Amygdala (tissue), 56 donors: ENCODE measurements around the gene RPSA.
"Not testable (repeated sequence)": the region's sequence is repeated elsewhere in the genome, so short reads cannot be mapped to it uniquely, and the experiment has no call there.

Source experiments
- DNase-seq, 56 donors: peaks; one replicate each; lab custom pipeline; 2025; lab: John Stamatoyannopoulos, UW

Gene RPSA

GRCh38 chr3:39388153-39388552 lies 18.4 kb upstream of the RPSA start:
- DNase-seq = no peak

DNA sequence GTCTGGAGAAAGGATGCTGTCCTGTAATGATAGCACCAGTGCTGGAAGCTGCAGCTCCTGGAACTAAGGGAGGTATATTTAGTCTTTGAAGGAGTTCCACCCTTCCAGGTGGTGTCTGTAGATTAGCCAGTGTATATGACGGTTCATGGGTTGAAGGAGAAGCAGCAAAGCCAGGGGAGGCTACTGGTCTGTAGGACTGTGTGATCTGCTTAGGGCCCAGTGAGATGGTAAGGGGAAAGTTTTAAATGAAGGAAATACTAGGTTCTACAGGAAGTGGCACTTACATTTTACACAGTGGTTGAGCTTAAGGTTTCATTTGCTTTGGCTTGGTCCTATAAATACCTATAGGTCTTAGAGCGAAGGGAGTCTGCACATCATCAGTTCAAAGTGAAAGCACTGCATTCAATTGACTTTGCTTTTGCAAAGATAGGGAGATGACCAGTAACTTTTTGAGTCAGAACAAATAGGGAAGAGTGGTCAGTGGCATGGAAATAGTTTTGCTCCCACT lies 17.7 kb upstream of the RPSA start:
- no peak for DNase-seq

DNA sequence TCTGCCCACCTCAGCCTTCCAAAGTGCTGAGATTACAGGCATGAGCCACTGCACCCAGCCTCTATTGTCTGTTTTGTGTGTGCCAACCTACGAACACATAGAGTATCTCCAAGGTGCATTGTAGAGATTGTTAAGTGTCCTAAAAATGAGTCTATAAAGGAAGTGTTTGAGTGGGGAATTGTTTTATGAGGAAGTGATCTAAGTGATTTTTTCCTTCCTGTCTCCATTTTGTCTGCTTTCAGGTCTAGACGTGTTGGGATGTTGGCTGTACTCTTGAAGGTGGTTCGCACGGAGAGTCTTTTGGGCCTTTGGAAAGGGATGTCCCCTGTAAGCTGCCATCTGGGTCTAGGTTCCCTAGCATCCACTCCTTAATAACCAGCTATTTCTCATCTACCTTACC lies 16.3 kb upstream of the RPSA start:
- no peak for DNase-seq

- no peak for DNase-seq
These were observed 9.8 kb upstream of the RPSA start for GRCh38 chr3:39396690-39397089.

GRCh38 chr3:39398700-39399099 lies 7.8 kb upstream of the RPSA start:
- DNase-seq = no peak

- no peak for DNase-seq
These were observed 4.5 kb upstream of the RPSA start for GRCh38 chr3:39401983-39402382.

DNA sequence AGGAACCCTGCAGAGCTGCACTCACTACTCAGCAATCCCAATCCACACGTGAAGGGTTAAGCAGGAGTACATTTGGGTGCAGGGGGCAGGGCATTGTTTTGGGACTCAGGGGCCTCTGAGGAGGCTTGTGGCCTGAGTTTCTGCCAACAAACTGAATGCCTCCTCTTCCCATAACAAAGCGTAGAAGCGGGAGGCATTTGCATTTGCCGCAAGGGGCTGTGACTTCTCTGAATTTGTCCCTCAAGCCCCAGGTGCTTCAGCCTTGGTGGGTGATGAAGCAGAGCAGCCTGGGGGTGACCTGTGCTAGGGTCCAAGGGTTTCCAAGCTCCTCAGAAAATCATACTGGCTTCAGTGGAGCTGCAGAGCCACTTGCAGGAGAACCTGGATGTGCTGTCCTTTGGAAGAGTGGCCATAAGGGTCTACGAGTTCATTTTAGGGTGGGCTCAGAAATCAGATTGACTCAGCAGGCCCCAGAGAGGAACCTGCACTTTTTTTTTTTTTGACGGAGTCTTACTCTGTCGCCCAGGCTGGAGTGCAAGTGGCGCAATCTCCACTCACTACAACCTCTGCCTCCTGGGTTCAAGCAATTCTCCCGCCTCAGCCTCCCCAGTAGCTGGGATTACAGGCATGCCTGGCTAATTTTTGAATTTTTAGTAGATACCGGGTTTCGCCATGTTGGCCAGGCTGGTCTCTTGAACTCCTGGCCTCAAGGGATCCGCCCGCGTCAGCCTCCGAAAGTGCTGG lies 1.4 kb upstream of the RPSA start:
- no peak for DNase-seq

- DNase-seq = no peak
These were observed 693 bp upstream of the RPSA start for GRCh38 chr3:39405687-39406367.

- DNase-seq = no peak
These were observed 724 bp downstream of the RPSA start for GRCh38 chr3:39407259-39407629.

DNA sequence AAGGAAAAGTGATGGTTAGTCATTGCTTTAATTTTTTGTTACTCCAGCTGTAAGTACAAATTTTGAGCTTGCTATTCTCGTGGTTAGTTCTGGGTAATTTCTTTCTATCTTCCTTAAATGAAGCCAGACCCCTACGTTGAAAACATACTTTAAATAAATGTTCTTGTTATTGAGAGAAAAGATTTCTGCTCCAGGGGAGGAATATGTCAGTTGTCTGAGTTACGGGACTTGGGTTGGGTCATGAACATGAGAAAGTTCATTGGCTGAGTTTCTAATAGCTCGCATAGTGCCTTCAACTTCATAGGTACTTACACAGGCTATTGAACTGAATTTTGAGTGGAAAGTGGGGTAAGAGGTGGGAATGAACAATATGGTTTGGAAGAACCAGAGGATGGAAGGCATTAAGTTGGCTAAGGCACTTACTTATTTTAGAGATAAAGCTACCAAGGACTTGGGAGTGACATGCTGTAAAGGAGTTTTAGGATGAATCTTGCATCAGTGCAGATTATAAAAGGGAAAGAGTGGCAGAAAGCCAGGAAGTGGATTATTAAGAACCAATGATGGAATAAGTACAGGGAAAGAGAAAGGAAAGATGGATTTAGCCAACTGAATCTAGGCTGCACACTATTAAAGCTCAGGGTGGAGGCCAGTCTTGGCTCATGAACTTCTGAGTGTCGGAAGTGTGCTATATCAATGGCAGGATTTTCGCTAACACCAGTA lies 1.4 kb downstream of the RPSA start:
- no peak for DNase-seq

DNA sequence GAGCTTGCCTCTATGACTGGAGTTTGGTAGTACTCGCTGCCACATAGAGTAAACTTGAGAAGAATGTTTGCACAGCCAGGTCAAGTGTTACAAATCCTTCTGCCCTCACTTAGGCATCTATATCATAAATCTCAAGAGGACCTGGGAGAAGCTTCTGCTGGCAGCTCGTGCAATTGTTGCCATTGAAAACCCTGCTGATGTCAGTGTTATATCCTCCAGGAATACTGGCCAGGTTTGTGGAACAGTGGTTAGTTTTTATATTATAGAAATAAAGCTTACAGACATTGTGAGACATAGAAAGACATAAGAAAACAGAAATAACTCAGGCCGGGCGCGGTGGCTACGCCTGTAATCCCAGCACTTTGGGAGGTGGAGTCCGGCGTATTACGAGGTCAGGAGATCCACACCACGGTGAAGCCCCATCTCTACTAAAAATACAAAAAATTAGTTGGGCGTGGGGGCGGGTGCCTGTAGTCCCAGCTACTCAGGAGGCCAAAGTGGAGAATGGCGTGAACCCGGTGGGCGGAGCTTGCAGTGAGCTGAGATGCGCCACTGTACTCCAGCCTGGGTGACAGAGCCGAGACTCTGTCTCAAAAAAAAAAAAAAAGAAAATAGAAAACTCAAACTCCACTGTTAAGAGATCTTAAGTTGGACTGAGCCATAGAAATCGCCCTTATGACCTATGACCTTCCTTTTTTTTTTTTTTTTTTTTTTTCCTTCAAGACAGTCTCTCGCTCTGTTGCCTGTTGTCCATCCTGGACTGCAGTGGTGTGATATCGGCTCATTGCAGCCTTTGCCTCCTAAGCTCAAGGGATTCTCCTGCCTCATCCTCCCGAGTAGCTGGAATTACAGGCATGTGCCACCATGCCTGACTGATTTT lies 2.2 kb downstream of the RPSA start:
- no peak for DNase-seq

DNA sequence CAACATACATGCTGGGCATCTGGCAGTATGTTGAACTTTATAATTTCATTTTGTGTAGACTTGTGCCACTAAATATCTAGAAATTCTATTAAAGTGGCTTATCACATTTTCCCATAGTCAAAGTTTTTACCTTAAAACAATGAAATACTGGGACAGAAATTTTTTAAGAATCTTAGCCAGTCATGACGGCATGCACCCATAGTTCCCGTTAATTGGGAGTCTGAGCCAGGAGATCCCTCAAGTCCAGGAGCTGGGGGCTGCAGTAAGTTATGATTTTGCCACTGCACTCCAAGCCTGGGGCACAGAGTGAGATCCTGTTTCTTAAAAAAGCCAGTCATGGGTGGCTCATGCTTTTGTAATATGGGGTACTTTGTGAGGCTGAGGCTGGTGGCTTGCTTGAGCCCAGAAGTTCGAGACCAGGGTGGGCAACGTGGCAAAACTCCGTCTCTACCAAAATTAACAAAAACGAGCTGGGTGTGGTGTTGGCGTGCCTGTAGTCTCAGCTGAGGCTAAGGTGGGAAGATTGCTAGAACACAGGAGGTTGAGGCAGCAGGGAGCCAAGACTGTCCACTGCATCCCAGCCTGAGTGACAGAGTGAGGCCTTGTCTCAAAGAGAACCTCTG lies 3.1 kb downstream of the RPSA start:
- DNase-seq = no peak

- DNase-seq = no peak
These were observed 4.4 kb downstream of the RPSA start for GRCh38 chr3:39410893-39411292.

DNA sequence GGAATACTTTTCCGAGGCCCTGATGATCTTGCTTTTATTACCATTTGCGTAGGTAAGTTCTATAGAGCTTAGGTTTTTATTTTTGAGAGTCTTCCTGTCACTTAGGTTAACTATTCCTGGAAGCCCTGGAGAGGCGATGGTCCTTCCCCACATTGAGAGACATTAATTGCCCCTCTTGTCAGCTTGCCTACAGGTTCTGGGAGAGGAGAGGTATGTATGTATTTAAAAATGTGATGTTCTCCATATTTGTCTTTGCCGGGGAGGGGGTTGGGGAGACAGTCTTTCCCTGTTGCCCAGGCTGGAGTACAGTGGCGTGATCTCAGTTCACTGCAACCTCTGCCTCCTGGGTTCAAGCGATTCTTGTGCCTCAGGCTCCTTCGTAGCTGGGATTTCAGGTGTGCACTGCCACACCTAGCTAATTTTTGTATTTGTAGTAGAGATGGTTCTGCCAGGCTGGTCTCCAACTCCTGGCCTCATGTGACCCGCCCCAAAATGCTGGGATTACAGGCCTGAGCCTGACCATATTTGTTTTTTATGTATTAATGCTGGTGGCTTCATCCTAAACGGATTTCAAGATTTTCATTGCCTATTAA lies 6.2 kb downstream of the RPSA start:
- no peak for DNase-seq

GRCh38 chr3:39413691-39414420 lies 7.3 kb downstream of the RPSA start:
- no peak for DNase-seq

DNA sequence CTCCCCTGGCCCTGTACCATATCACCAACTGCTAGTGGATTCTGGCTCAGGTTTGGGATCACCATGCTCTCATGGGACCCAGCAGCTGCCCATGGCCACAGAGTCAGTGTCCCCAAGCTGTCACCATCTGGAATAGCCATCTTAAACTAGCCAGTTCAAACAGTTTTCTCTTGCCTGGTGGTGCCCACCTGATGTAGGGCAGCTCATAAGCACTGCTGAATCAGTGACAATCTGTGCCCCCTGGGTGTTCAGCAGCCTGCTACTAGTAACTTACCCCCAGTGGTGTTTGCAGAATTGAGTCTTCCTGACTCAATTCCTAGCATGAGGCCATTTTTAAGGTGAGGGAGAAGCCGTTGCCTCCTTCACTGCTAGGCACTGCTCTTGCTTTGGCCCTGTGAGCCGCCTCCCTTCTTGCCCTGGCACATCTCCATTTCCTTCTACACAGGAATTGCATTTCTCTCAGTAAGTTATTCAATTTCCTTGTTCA lies 7.9 kb downstream of the RPSA start:
- no peak for DNase-seq

DNA sequence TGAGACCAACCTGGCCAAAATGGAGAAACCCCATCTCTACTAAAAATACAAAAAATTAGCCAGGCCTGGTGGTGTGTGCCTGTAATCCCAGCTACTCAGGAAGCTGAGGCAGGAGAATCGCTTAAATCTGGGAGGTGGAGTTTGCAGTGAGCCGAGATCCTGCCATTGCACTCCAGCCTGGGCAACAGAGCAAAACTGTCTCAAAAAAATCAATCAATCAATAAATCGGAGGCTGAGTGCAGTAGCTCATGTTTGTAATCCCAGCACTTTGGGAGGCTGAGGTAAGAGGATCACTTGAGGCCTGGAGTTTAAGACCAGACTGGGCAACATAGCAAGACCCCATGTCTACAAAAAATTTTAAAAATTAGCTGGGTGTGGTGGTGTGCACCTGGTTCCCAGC lies 8.8 kb downstream of the RPSA start:
- DNase-seq = not testable (repeated sequence)

- no peak for DNase-seq
These were observed 9.5 kb downstream of the RPSA start for GRCh38 chr3:39415983-39416382.

DNA sequence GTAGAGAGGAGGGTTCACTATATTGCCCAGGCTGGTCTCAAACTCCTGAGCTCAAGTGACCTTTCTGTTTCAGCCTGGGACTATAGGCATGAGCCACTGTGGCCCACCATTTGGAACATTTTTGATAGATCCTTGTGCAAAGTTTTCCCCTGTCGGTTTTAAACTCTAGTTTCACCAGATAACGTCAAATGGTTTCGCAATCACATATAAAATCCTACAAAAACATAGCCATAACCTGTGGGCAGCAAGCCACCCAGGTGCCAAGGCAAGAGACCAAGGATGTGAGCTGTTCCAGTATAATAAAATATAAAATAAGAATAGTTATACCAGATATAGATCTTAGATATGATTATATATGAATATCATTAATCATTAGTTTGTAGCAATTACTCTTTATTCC lies 10.5 kb downstream of the RPSA start:
- DNase-seq = not testable (repeated sequence)
